Skin of body (tissue), 2 donors: ENCODE measurements around the gene NDUFS6. TPM values are rescaled to one million over a fixed set of nuclear protein-coding genes. Genes with fewer than 3 reads are reported as not detected.
"Not testable (repeated sequence)": the region's sequence is repeated elsewhere in the genome, so short reads cannot be mapped to it uniquely, and the experiment has no call there.

Experiments used
- DNase-seq: peaks from one replicate; lab custom pipeline; 2025; lab: John Stamatoyannopoulos, UW
- total RNA-seq: library from RNA; depleted of rRNA; stranded (reverse); fragments of >200 nt; gene quantifications from one replicate; pipeline ENCODE4 v1.2.3, GENCODE V29; 2014

NDUFS6 gene
- total RNA-seq, 1 donor from 2014 or later: 17.6 TPM

GRCh38 chr5:1815071-1815786 is 14.0 kb downstream of the NDUFS6 start:
- no peak for DNase-seq

GRCh38 chr5:1815881-1816292 is 14.7 kb downstream of the NDUFS6 start:
- no peak for DNase-seq

GRCh38 chr5:1816495-1817089 is 15.4 kb downstream of the NDUFS6 start:
- not testable (repeated sequence) for DNase-seq

- DNase-seq: no peak
These were observed 16.2 kb downstream of the NDUFS6 start for GRCh38 chr5:1817261-1818043.

GRCh38 chr5:1818784-1819183 is 17.6 kb downstream of the NDUFS6 start:
- no peak for DNase-seq

GRCh38 chr5:1819458-1819857 is 18.3 kb downstream of the NDUFS6 start:
- no peak for DNase-seq

- no peak for DNase-seq
These were observed 19.2 kb downstream of the NDUFS6 start for GRCh38 chr5:1820381-1820780.

- DNase-seq: no peak
These were observed 19.7 kb downstream of the NDUFS6 start for GRCh38 chr5:1820926-1821325.

- DNase-seq: no peak
These were observed 20.7 kb downstream of the NDUFS6 start for GRCh38 chr5:1821862-1822261.

GRCh38 chr5:1823381-1824034 is 22.3 kb downstream of the NDUFS6 start:
- no peak for DNase-seq

- no peak for DNase-seq
These were observed 23.1 kb downstream of the NDUFS6 start for GRCh38 chr5:1824109-1824821.

GRCh38 chr5:1824903-1825841 is 24.0 kb downstream of the NDUFS6 start:
- DNase-seq: no peak

GRCh38 chr5:1826235-1826980 is 25.2 kb downstream of the NDUFS6 start:
- no peak for DNase-seq

GRCh38 chr5:1827025-1827885 is 26.0 kb downstream of the NDUFS6 start:
- no peak for DNase-seq

GRCh38 chr5:1827886-1828397 is 26.7 kb downstream of the NDUFS6 start:
- DNase-seq: no peak

GRCh38 chr5:1830571-1831228 is 29.5 kb downstream of the NDUFS6 start:
- DNase-seq: no peak

GRCh38 chr5:1831257-1831656 is 30.1 kb downstream of the NDUFS6 start:
- no peak for DNase-seq
